Activated CD4-positive, alpha-beta T cell treated with anti-CD3 and anti-CD28 coated beads for 36 hours (primary cell): ENCODE results near the gene PFN1. TPM values are rescaled to one million over a fixed set of nuclear protein-coding genes. Genes with fewer than 3 reads are reported as not detected.
"Not testable (repeated sequence)": the region's sequence is repeated elsewhere in the genome, so short reads cannot be mapped to it uniquely, and the experiment has no call there.

ENCODE experiments used
- ATAC-seq: fragments of 200-7000 bp; cut with Tn5 transposase; one replicate; pipeline ENCODE4 v1.10.0; 2021; ENCODE audit warnings: mild to moderate bottlenecking, moderate library complexity
- CTCF ChIA-PET: fragments of 350-600 bp; sonication (Branson Sonifier 250); formaldehyde crosslinking; loops from one replicate; lab custom pipeline; 2021; ENCODE audit warnings: antibody characterized with exemption; lab: Charles Lee
- POLR2A ChIA-PET: fragments of 350-600 bp; sonication (Branson Sonifier 250); formaldehyde crosslinking; loops from one replicate; lab custom pipeline; 2021; ENCODE audit warnings: antibody characterized with exemption, inconsistent platforms; lab: Charles Lee
- DNase-seq: peaks from one replicate; pipeline ENCODE4 v3.0.0-alpha.2; 2020
- H3K27ac Mint-ChIP-seq: one replicate; pipeline ENCODE4 v1.8.0; 2021; ENCODE audit warnings: mixed read lengths
- H3K27me3 Mint-ChIP-seq: one replicate; pipeline ENCODE4 v1.8.0; 2021; ENCODE audit warnings: mixed read lengths
- H3K36me3 Mint-ChIP-seq: one replicate; pipeline ENCODE4 v1.8.0; 2021; ENCODE audit warnings: low read depth, mixed read lengths
- H3K4me1 Mint-ChIP-seq: one replicate; pipeline ENCODE4 v1.8.0; 2021; ENCODE audit warnings: mixed read lengths
- H3K4me3 Mint-ChIP-seq: one replicate; pipeline ENCODE4 v1.8.0; 2021; ENCODE audit warnings: mild to moderate bottlenecking, moderate library complexity, mixed read lengths
- H3K9me3 Mint-ChIP-seq: one replicate; pipeline ENCODE4 v1.8.0; 2021; ENCODE audit warnings: low read depth, mixed read lengths
- intact Hi-C, 2 experiments: fragments of 100-400 bp; cut with DNase I in 1 of 2; cut with micrococcal nuclease in 1 of 2; formaldehyde crosslinking; loops; one replicate each; pipeline versions ENCODE4 v1.14.2 to v1.15.1; 2022 to 2024; cut with DNase I, micrococcal nuclease
- total RNA-seq, 2 experiments: library from RNA; stranded (reverse); gene quantifications; one replicate each; pipeline ENCODE4 v1.2.3, GENCODE V29; 2021

The PFN1 gene
- total RNA-seq, 2 experiments from 2014 or later: 1,809 to 1,911 TPM

DNA sequence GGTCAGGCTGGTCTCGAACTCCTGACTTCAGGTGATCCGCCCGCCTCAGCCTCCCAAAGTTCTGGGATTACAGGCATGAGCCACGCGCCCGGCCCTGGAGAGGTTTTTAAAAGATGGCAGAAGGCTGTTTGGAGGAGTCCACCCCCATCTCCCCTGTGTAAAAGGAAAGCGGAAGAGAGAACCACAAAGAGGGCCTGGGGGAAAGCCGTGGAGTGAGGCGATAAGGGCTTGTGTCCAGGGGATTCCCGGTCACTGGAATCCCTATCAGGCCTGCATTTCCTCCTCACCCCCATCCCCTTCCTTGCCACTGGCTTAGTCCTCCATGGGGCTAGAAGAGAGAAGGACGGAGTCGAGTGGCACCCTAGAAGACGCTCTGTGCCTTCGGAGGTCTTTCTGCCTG lies 16.4 kb downstream of the PFN1 start, which contains the start of gene GP1BA:
GP1BA (plus strand) TSS at position 315 of the 400 bp plus-strand sequence. CDS start 328 bp downstream, outside the sequence.
- ATAC-seq (no peak), DNase-seq (no peak)
- Mint-ChIP-seq H3K27me3 (no peaks in the 10 kb centered on the region), H3K27ac (no peak within 1 kb of the TSS), H3K36me3 (peaks cover 24% of the 10 kb centered on the region), H3K4me3 (no peak within 1 kb of the TSS), H3K9me3 (no peaks in the 10 kb centered on the region), H3K4me1 (peaks cover 17% of the 10 kb centered on the region)
- POLR2A ChIA-PET: no interaction called here
- CTCF ChIA-PET: interaction anchor here (0.8 kb wide), 1 partner anchor 35 kb away, joined by 3 read pairs; the partner anchor contains the start of gene SPAG7
- intact Hi-C loops: no loop called here

DNA sequence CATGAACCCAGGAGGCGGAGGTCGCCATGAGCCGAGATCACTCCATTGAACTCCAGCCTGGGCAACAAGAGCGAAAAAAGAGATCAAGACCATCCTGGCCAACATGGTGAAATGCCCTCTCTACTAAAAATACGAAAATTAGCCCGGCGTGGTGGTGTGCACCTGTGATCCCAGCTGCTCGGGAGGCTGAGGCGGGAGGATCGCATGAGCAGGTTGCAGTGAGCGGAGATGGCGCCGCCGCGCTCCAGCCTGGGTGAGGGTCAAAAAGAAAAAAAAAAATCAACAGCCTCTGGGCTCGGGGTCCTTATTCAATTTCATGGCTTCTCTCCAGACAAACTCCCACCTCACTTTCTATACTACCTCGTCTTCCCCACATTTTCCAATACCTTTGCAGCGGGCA lies 19.4 kb downstream of the PFN1 start:
- H3K36me3 Mint-ChIP-seq: peaks cover 22% of the 10 kb centered on the region
- H3K9me3 Mint-ChIP-seq: no peaks in the 10 kb centered on the region
- intact Hi-C loops: no loop called here
- H3K27me3 Mint-ChIP-seq: no peaks in the 10 kb centered on the region
- ChIA-PET CTCF (interaction anchor here (1.1 kb wide), 1 partner anchor 26 kb away, joined by 3 read pairs; the partner anchor contains the start of gene CHRNE), POLR2A (no interaction called here)
- H3K27ac Mint-ChIP-seq: no peak overlapping the region
- H3K4me3 Mint-ChIP-seq: no peak overlapping the region
- H3K4me1 Mint-ChIP-seq: peaks cover 14% of the 10 kb centered on the region
- DNase-seq (no peak), ATAC-seq (no peak)

DNA sequence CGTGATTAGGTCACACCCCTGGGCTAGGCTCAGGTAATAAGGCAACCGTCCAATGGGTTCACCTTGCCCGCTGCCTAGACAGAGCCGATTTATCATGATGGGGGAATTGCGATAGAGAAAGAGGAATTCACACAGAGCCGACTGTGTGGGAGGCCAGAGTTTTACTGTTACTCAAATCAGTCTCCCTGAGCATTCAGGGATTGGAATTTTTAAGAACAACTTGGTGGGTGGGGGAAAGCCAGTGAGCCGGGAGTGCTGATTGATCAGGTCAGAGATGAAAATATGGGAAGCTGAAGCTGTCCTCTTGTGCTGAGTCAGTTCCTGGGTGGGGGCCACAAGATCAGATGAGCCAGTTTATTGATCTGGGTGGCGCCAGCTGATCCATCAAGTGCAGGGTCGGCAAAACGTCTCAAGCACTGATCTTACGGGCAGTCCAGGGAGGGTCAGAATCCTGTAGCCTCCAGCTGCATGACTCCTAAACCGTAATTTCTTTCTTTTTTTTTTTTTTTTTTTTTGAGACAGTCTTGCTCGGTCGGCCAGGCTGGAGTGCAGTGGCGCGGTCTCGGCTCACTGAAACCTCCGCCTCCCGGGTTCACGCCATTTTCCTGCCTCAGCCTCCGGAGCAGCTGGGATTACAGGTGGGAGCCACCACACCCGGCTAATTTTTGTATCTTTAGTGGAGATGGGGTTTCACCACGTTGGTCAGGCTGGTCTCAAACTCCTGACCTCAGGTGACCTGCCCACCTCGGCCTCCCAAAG lies 21.6 kb downstream of the PFN1 start:
- H3K9me3 Mint-ChIP-seq, DNase-seq, intact Hi-C loops, H3K4me3 Mint-ChIP-seq, POLR2A ChIA-PET, ATAC-seq, H3K4me1 Mint-ChIP-seq, H3K27me3 Mint-ChIP-seq: not testable (repeated sequence)
- Mint-ChIP-seq H3K36me3 (peaks cover 16% of the 10 kb centered on the region), H3K27ac (peak overlapping the region; percentile 4)
- CTCF ChIA-PET: interaction anchor here (0.8 kb wide), 1 partner anchor 18 kb away, joined by 4 read pairs; no protein-coding TSS in a partner anchor

DNA sequence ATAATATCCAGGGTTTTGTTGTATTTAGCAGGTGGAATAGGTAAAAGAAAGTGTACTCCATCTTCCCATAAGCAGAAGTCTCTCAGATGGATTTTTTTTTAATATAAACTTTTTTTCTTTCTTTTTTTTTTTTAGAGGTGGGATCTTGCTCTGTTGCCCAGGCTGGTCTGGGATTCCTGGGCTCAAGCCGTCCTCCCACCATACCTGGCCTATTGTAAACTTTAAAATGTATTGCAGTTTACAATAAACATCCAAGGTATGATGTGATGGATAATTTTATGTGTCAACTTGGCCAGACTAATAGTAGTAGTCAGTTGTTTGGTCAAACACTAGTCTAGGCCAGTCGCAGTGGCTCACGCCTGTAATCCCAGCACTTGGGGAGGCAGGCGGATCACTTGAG lies 27.0 kb downstream of the PFN1 start:
- Mint-ChIP-seq H3K4me1 (peaks cover under 1% of the 10 kb centered on the region), H3K27me3 (no peaks in the 10 kb centered on the region), H3K27ac (no peak overlapping the region), H3K36me3 (peaks cover under 1% of the 10 kb centered on the region), H3K9me3 (no peaks in the 10 kb centered on the region), H3K4me3 (no peak overlapping the region)
- ATAC-seq (no peak), DNase-seq (no peak)
- intact Hi-C loops: no loop called here
- ChIA-PET CTCF (no interaction called here), POLR2A (interaction anchor here (0.6 kb wide), 1 partner anchor 13 kb away, joined by 3 read pairs; no protein-coding TSS in a partner anchor)

DNA sequence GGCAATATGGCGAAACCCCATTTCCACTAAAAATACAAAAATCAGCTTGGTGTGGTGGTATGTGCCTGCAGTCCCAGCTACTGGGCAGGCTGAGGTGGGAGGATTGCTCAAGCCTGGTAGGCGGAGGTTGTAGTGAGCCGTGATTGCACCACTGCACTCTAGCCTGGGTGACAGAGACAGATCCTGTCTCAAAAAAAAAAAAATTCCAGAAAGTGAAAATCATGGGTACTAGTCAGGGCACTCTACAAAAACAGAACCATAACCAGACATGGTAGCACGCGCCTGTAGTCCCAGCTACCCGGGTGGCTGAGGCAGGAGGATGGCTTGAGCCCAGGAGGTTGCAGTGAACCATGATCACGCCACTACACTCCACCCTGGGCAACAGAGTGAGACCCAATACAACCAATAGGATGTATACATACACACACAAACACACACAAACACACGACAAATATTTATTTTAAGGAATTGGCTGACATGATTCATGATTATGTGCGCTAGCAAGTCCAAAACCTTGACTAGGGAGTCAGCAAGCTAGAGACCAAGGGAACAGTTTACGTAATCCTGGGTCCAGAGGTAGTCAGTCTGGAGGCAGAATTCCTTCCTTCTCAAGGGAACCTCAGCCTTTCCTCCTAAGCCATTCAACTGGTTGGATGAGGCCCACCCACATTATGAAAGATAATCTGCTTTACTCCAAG lies 27.8 kb downstream of the PFN1 start:
- Mint-ChIP-seq H3K27ac (no peak overlapping the region), H3K27me3 (no peaks in the 10 kb centered on the region), H3K9me3 (no peaks in the 10 kb centered on the region), H3K4me1 (no peaks in the 10 kb centered on the region), H3K4me3 (no peak overlapping the region), H3K36me3 (no peaks in the 10 kb centered on the region)
- ATAC-seq (peak; percentile 23), DNase-seq (no peak)
- CTCF ChIA-PET: interaction anchor here (0.8 kb wide), 2 partner anchors 11 to 36 kb away, joined by 3 read pairs; no protein-coding TSS in a partner anchor
- intact Hi-C loops: no loop called here
- POLR2A ChIA-PET: no interaction called here

DNA sequence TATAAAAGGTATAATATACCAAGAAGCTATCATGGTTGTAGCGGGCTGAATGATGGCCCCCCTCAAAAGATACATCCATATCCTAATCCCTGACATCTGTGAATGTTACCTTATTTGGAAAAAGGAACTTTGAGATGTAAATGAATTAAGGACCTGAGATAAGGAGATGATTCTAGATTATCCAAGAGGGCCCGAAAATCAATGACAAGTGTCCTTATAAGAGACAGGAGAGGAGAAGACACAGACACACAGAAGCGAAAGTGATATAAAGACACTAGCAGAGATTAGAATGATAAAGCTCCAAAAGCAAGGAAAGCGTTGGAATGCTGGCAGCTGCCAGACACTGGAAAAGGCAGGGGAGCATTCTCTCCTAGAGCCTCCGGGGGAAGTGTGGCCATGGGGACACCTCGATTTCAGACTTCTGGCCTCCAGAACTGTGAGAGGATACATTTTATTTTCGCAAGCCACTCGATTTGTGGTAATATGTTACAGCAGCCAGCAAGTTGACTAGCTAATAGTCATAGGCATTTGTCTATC lies 28.8 kb downstream of the PFN1 start:
- ATAC-seq: no peak
- intact Hi-C loops: no loop called here
- Mint-ChIP-seq H3K27me3 (no peaks in the 10 kb centered on the region), H3K36me3 (no peaks in the 10 kb centered on the region), H3K4me1 (no peaks in the 10 kb centered on the region), H3K27ac (no peak overlapping the region), H3K4me3 (no peak overlapping the region), H3K9me3 (no peaks in the 10 kb centered on the region)
- POLR2A ChIA-PET: no interaction called here
- CTCF ChIA-PET: interaction anchor here (0.7 to 0.8 kb wide), 3 partner anchors 10 to 112 kb away, joined by 3 read pairs; no protein-coding TSS in a partner anchor
- no peak for DNase-seq

DNA sequence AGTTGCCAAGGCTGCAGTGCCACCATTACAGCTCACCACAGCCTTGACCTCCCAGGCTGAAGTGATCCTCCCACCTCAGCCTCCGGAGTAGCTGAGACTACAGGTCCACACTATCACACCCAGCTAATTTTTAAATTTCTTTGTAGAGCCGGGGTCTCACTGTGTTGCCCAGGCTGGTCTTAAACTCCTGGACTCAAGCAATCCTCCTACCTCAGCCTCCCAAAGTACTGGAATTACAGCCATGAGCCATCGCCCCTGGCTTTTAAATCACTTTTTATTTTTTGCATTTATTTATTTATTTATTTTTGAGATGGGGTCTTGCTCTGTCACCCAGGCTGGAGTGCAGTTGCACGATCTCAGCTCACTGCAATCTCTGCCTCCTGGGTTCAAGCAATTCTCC lies 33.8 kb downstream of the PFN1 start:
- H3K4me3 Mint-ChIP-seq, intact Hi-C loops, H3K4me1 Mint-ChIP-seq, ATAC-seq, CTCF ChIA-PET, H3K36me3 Mint-ChIP-seq, POLR2A ChIA-PET, H3K27me3 Mint-ChIP-seq, H3K27ac Mint-ChIP-seq, DNase-seq, H3K9me3 Mint-ChIP-seq: not testable (repeated sequence)

DNA sequence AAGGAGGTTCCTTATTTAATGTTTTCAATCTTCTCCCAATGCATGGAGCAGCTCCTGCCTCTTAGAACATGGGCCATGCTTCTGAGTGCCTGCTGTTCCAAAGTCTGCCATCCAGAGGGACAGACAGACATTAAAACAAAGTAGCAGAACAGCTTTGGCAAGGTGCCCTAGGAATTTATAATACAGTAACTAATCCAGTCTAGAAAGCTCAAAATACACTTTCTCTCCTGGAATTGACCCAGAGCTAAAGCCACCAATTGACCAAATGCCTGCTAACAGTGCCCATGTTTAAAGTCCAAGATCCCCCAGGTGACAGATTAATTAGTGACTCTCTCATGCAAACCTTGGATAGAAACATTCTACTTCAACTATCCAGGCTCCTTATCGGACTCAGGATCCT lies 34.3 kb downstream of the PFN1 start:
- intact Hi-C loops: no loop called here

DNA sequence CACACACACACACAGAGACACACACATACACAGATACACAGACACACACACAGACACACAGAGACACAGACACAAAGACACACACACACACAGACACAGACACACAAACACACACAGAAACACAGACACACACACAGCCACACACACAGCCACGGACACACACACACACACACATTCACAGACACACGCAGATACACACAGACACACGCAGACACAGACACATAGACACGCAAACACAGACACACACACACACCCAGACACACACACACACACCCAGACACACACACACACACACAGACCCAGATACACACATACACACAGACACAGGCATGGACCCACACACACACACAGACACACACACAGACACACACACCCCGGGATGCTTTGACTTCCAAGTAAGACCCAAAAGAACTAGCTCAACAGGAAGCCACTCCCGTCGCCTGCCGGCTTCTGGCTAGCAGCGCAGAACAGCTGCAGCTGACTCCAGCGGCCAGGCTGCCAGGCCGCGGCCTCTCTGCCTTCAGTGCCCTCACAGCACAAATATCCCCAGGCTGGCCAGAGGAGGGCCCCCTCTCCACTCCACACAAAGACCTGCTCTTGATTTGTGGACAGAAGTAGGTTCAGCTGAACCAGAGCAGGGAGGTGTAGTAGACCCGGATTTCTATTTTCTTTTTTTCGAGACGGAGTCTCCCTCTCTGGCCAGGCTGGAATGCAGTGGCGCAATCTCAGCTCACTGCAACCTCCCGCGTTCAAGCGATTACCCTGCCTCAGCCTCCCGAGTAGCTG lies 39.4 kb downstream of the PFN1 start:
- ATAC-seq (peak; percentile 97), DNase-seq (peak; percentile 86)
- no peaks in the 10 kb centered on the region for H3K4me1 Mint-ChIP-seq
- H3K27ac Mint-ChIP-seq: no peak overlapping the region
- no peaks in the 10 kb centered on the region for H3K9me3 Mint-ChIP-seq
- no peak overlapping the region for H3K4me3 Mint-ChIP-seq
- peaks cover 3% of the 10 kb centered on the region for H3K27me3 Mint-ChIP-seq
- H3K36me3 Mint-ChIP-seq: no peaks in the 10 kb centered on the region
- CTCF ChIA-PET: interaction anchor here (0.6 to 2.0 kb wide), 24 partner anchors 9 to 342 kb away, joined by 3 to 10 read pairs (median 3); partner anchors contain the start of genes C17orf107, ENO3, RNF167 and SLC25A11
- POLR2A ChIA-PET: interaction anchor here (0.5 to 0.6 kb wide), 3 partner anchors 83 to 406 kb away, joined by 3 to 4 read pairs (median 3); no protein-coding TSS in a partner anchor
- intact Hi-C loops: loop anchor here (1.0 to 5.0 kb wide), 7 partner anchors 25 to 153 kb away; partner anchors contain the start of genes CAMTA2 (in 1 of the 2), INCA1 (in 1 of the 2), KIF1C (in 1 of the 2) and RNF167 (in 1 of the 2)

More for the DNA sequence above, 34.3 kb downstream of the PFN1 start:
- no peaks in the 10 kb centered on the region for H3K4me1 Mint-ChIP-seq
- ChIA-PET POLR2A (no interaction called here), CTCF (no interaction called here)
- peaks cover 3% of the 10 kb centered on the region for H3K27me3 Mint-ChIP-seq
- H3K36me3 Mint-ChIP-seq: no peaks in the 10 kb centered on the region
- DNase-seq (no peak), ATAC-seq (no peak)
- H3K27ac Mint-ChIP-seq: no peak overlapping the region
- H3K9me3 Mint-ChIP-seq: no peaks in the 10 kb centered on the region
- no peak overlapping the region for H3K4me3 Mint-ChIP-seq

DNA sequence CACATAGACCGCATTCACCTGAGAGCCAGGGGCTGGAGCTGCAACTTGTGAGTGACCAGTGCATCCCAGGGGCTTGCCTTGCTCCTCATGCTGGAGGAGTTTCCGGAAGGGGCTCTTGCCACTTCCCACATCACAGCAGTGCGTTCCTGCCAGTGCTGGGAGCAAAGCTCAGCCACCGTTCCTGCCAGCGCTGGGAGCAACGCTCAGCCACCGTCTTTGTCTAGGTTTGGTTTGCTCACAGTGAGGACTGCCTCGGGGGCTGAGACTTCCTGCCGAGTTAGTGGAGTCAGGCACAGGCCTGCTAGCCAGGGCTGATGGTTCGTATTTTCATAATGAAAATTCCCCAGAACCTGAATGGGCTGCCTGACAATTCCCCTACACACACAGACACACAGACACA lies 40.0 kb downstream of the PFN1 start:
- H3K4me3 Mint-ChIP-seq: no peak overlapping the region
- CTCF ChIA-PET: interaction anchor here (0.6 to 2.0 kb wide), 12 partner anchors 8 to 205 kb away, joined by 3 to 10 read pairs (median 4); partner anchors contain the start of genes C17orf107, ENO3, RNF167 and SLC25A11
- peaks cover 3% of the 10 kb centered on the region for H3K27me3 Mint-ChIP-seq
- intact Hi-C loops: loop anchor here in 1 of 2 experiments (5.0 kb wide), 2 partner anchors 34 to 154 kb away; partner anchors contain the start of genes RNF167 and SLC25A11
- POLR2A ChIA-PET: interaction anchor here (0.6 kb wide), 1 partner anchor 405 kb away, joined by 4 read pairs; no protein-coding TSS in a partner anchor
- no peak overlapping the region for H3K27ac Mint-ChIP-seq
- peaks cover 4% of the 10 kb centered on the region for H3K4me1 Mint-ChIP-seq
- peak; percentile 27 for ATAC-seq
- DNase-seq: peak; percentile 38
- H3K36me3 Mint-ChIP-seq: no peaks in the 10 kb centered on the region
- no peaks in the 10 kb centered on the region for H3K9me3 Mint-ChIP-seq
